22Rv1 (cell line): Measurements from ENCODE around the gene LILRA6.
"Not testable (repeated sequence)": the region's sequence is repeated elsewhere in the genome, so short reads cannot be mapped to it uniquely, and the experiment has no call there.

ENCODE experiments used
- H3K27ac ChIP-seq: fragments of 450-650 bp; 2 replicates; pipeline ENCODE4 v1.5.1; 2017
- ZFX ChIP-seq: fragments of 450-650 bp; IDR thresholded peaks from 2 replicates; pipeline ENCODE4 v1.6.1; 2017; ENCODE audit warnings: antibody characterized with exemption, borderline replicate concordance
- TF ChIP-seq, protein P1 (sequence below): fragments of 450-650 bp; IDR thresholded peaks from 2 replicates; pipeline ENCODE4 v1.5.1; 2017; ENCODE audit warnings: mild to moderate bottlenecking

LILRA6 gene

DNA sequence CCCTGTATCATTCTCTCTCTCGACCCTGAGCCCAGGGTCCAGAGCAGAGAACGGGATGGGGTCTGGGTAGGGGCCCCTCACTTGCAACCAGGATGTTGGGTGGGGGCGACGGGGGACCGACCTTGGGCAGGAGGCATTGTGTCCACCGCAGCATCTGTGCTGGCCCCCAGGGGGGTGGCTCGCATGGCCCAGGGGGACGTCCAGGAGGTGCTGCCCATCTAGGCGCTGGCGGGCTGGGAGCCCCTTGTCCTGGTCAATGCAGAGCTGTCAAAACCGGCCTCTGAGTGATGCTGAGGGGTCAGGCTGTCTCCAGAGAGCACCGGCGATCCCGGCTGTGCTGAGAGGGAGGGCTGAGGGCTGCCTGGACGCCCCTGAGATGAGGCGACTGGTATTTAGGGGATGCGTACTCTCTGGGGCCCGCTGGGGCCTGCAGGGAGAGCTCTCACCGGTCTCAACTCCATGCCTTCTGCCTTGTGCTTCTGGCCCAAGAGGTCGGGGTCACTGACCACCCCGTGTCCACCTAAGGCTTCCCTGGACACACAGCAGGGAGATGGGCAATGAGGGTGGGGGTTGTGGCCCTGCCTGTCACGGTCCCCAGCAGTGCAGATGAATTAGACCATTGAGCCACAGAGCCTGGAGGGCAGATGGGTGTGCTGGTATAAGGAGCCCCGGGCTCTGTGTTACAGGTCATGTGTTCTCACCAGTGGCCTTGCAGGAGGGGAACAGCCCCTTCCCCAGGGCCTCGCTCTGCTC is 33.4 kb downstream of the LILRA6 start:
- TF ChIP-seq ZFX, result no peak
- TF ChIP-seq, protein P1, sequence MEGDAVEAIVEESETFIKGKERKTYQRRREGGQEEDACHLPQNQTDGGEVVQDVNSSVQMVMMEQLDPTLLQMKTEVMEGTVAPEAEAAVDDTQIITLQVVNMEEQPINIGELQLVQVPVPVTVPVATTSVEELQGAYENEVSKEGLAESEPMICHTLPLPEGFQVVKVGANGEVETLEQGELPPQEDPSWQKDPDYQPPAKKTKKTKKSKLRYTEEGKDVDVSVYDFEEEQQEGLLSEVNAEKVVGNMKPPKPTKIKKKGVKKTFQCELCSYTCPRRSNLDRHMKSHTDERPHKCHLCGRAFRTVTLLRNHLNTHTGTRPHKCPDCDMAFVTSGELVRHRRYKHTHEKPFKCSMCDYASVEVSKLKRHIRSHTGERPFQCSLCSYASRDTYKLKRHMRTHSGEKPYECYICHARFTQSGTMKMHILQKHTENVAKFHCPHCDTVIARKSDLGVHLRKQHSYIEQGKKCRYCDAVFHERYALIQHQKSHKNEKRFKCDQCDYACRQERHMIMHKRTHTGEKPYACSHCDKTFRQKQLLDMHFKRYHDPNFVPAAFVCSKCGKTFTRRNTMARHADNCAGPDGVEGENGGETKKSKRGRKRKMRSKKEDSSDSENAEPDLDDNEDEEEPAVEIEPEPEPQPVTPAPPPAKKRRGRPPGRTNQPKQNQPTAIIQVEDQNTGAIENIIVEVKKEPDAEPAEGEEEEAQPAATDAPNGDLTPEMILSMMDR, result no peak
- peak overlapping the region; percentile 58 for H3K27ac ChIP-seq

DNA sequence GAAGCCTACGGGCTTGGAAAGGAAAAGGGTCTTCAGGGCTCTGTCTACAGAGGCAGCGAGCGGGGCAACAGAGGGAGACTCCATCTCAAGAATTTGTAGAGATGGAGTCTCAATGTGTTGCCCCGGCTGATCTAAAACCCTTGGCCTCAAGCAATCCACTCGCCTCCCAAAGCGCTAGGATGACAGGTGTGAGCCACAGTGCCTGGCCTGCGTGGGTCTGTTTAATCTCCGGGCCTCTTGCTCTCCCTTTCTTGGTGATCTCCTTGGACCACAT is 33.9 kb downstream of the LILRA6 start:
- TF ChIP-seq, protein P1, result no peak
- no peak for TF ChIP-seq ZFX
- peak overlapping the region; percentile 58 for H3K27ac ChIP-seq

DNA sequence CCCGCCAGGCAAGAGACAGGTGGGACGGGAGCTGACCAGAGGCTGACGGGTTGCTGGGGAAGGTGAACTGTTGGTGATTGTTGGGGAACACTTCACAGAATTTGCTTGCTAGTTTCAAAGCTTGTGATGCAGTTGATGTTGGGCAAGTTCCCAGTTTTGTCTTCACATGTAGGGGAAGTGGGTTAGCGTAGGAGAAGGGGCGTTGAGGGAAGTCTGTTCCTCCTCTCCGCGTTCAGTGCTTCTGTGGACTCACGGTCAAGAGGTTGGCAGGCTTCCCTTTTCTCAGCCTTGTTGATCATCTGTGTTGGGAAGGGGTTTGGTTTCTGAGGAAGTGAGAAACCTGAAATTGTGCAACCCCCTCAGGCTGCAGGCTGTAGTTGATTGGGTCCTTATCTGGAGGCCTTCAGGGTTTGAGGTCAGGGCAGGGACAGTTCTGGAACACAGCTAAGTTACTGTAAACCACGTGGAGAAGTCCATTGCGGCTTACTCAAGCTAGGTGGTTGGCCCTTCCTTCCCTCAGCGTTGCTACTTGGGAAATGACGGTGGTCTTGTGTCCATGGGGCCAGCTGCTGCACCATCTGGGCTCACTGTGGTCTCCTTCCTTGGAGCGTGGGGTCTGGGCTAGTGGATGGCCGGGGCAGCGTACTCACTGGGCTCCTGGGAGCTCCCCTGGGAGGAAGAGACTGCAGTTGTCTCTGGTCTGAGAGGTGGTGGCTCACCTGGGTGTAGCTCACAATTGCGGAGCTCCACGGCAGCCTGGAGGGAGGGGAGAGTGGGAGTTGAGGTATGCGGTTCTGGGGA is 34.4 kb downstream of the LILRA6 start:
- TF ChIP-seq, protein P1, result no peak
- no peak for TF ChIP-seq ZFX
- peak overlapping the region; percentile 58 for H3K27ac ChIP-seq

DNA sequence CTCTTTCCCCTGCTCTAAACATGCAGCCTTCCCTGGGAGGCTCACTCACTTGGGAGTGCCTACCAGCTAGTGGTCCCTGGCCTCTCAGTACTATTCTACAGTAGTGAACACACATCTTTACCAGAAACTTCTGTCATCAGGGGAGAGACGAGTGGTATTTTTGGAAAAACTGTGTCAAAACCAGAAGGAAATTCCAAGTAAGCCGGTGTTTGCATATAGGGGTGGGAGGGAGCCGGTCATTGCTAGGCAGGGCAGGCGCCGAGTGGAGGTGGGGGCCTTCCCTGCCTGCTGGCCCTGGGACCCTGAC is 35.0 kb downstream of the LILRA6 start:
- TF ChIP-seq, protein P1, result no peak
- TF ChIP-seq ZFX, result no peak
- H3K27ac ChIP-seq, result peak overlapping the region; percentile 58

DNA sequence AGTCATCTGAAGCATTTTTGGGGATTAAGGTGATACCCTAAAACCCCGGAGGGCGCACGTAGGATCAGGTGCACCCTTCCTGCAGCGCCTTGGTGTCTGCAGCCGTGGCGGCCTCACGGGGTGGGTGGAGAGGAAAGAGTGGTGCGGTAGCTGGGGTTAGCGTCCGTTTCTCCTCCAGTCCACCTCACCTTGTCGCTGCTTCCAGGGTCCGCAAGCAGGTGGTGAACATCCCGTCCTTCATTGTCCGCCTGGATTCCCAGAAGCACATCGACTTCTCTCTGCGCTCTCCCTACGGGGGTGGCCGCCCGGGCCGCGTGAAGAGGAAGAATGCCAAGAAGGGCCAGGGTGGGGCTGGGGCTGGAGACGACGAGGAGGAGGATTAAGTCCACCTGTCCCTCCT is 35.4 kb downstream of the LILRA6 start:
- H3K27ac ChIP-seq, result not testable (repeated sequence)

DNA sequence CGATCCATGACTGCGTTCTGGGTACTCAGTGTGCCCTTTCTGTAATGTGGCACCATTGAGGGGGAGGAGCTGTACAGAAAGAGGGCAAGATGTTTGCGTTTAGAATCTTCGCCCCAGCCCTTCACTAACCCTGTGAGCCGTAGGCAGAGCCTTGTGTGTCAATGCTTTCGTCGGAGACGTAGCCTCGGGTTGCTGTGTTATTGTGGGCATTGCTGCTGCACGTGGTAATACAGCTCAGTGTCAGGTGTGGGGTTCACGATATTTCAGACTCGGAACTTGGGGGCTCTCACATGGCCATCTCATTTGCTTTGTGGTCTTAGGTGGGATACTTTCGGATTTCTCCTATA is 35.8 kb downstream of the LILRA6 start:
- H3K27ac ChIP-seq, result no peak overlapping the region
- TF ChIP-seq, protein P1, result no peak
- no peak for TF ChIP-seq ZFX

DNA sequence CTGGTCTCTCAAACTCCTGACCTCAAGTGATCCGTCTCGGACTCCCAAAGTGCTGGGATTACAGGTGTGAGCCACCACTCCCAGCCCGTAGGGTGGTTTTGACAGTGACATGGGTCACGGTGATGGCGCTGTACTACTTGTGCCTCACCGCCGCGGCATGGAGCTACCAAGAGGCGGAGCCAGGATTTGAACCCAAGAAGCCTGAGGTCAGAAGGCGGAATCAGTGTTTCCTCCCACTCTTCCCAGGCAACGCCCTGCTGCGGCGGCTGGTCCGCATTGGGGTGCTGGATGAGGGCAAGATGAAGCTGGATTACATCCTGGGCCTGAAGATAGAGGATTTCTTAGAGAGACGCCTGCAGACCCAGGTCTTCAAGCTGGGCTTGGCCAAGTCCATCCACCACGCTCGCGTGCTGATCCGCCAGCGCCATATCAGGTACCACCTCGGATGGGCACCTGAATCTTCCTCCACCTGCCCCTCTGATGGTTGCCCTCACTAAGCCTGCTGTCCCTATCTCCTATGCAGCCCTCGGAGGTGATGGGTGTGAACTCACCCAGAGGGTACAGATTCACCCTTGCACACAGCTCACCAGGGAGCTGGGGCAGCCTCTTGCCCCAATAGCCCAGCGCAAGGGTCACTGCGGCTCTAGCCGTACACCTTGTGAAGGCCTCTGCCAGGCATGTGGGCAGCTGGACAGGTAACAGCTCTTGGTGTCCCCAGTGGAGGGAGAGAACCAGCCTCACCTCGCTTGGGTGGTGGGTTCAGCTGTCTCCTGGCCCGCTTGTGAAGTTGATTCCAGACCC is 36.4 kb downstream of the LILRA6 start:
- no peak overlapping the region for H3K27ac ChIP-seq
- no peak for TF ChIP-seq ZFX
- TF ChIP-seq, protein P1, result no peak
